ENCODE data around the gene IFITM5.

DNA sequence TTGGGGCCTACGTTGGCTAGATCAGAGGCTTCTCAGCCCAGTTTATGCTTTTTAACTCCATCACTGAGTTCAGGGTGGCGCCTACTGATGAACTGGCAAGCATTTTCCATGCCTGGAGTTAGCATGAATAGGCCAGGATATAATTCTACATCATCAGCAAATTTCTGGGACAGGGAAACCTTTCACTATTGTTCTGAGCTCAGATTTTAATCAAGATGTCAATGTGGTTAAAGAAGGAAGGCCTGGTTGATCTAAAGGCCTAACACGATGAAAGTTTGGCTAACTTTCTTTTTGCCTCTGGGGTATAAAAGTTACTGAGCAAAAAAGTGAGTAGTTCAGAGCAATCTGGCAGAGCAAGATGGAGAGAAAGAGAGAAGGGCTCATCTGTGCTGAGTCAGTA lies 43.0 kb upstream of the IFITM5 start:
- TF ChIP-seq, protein P1, sequence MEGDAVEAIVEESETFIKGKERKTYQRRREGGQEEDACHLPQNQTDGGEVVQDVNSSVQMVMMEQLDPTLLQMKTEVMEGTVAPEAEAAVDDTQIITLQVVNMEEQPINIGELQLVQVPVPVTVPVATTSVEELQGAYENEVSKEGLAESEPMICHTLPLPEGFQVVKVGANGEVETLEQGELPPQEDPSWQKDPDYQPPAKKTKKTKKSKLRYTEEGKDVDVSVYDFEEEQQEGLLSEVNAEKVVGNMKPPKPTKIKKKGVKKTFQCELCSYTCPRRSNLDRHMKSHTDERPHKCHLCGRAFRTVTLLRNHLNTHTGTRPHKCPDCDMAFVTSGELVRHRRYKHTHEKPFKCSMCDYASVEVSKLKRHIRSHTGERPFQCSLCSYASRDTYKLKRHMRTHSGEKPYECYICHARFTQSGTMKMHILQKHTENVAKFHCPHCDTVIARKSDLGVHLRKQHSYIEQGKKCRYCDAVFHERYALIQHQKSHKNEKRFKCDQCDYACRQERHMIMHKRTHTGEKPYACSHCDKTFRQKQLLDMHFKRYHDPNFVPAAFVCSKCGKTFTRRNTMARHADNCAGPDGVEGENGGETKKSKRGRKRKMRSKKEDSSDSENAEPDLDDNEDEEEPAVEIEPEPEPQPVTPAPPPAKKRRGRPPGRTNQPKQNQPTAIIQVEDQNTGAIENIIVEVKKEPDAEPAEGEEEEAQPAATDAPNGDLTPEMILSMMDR (IDR thresholded peaks at IDR 0.05; ENCODE audit: low read depth, low read length): no peak
- TF ChIP-seq EZH2phosphoT487 (IDR thresholded peaks at IDR 0.05; ENCODE audit: low read depth): no peak
